Type B pancreatic cell (in vitro differentiated cells): ENCODE results near the gene SNX30. TPM values are rescaled to one million over a fixed set of nuclear protein-coding genes. Genes with fewer than 3 reads are reported as not detected.

Experiments
- DNase-seq: peaks from one replicate; pipeline ENCODE4 v3.0.0; 2021; ENCODE audit warnings: mixed read lengths; ENCODE audit not compliant: unreplicated experiment; ENCODE audit errors: extremely low spot score
- H3K27ac Mint-ChIP-seq: 2 replicates; pipeline ENCODE4 v1.8.0; 2021; ENCODE audit warnings: mild to moderate bottlenecking, mixed read lengths
- H3K27me3 Mint-ChIP-seq: 2 replicates; pipeline ENCODE4 v1.8.0; 2021; ENCODE audit warnings: mixed read lengths
- H3K36me3 Mint-ChIP-seq: 2 replicates; pipeline ENCODE4 v1.8.0; 2021; ENCODE audit warnings: mixed read lengths
- H3K4me1 Mint-ChIP-seq: one replicate; pipeline ENCODE4 v1.8.0; 2021; ENCODE audit warnings: mixed read lengths; ENCODE audit not compliant: unreplicated experiment
- H3K4me3 Mint-ChIP-seq: 2 replicates; pipeline ENCODE4 v1.8.0; 2021; ENCODE audit warnings: mild to moderate bottlenecking, mixed read lengths
- H3K9me3 Mint-ChIP-seq: 2 replicates; pipeline ENCODE4 v1.8.0; 2021; ENCODE audit warnings: mixed read lengths
- CTCF ChIP-seq: fragments of 200-600 bp; sonication (generic); conservative IDR thresholded peaks from 2 replicates; pipeline ENCODE4 v1.5.0; 2021; ENCODE audit warnings: antibody characterized with exemption, mild to moderate bottlenecking
- long read RNA-seq: library from polyadenylated mRNA; unstranded; transcript quantifications from one replicate; pipeline ENCODE4 v2.0.0, GENCODE V29; 2020
- total RNA-seq: library from RNA; stranded (reverse); gene quantifications from 2 replicates; pipeline ENCODE4 v1.2.1, GENCODE V29; 2021; ENCODE audit warnings: low replicate concordance

The SNX30 gene, protein sequence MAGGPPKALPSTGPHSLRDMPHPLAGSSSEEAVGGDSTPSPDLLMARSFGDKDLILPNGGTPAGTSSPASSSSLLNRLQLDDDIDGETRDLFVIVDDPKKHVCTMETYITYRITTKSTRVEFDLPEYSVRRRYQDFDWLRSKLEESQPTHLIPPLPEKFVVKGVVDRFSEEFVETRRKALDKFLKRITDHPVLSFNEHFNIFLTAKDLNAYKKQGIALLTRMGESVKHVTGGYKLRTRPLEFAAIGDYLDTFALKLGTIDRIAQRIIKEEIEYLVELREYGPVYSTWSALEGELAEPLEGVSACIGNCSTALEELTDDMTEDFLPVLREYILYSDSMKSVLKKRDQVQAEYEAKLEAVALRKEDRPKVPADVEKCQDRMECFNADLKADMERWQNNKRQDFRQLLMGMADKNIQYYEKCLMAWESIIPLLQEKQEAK
- total RNA-seq: 7.7 and 10.6 TPM in 2 replicates
- long read RNA-seq, partial matches to known transcripts: 0 of 4 reads
- long read RNA-seq, other reads (novel, unspliced or antisense): 4 of 4 reads

DNA sequence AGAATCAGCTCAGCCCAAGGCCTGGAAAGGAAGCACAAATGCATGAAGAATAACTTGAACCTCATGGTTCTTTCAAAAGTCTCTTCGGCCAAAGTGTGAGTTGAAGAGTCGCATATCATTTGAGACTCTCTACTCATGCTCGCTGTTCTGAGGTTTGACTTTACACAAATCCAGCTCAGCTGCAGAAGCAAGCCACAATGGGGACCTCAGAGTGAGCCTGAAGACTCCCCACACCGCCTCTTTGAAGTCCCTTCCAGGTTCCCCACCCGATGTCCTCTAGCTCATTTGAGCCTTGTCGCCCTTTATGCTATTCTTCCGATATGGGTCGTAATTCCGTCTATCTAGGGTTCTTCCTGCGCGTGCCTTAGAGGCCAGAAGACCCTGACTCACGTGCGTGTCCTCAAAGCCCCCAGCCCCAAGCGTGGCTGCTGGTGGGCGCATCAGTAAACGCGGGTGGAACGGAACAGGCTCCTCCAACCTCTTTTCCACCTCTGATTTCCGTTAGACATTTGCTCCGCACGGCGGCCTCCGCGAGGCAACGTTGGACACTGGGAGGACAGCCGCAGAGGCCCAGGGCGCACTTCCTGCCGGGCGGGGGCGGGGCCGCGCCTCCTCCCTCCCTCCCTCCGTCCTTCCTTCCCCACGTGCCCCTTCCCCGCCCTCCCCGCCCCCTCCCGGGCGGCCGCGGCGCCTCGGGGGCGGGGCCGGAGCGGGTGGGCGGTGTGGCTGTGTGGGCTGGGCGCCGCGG, at the start of gene SNX30:
TSS of gene SNX30 (plus strand) at position 745 of the 748 bp plus-strand sequence. CDS start 242 bp downstream, outside the sequence.
- Mint-ChIP-seq H3K36me3 (no peaks in the 10 kb centered on the region), H3K27me3 (peaks cover 2% of the 10 kb centered on the region), H3K27ac (peak within 1 kb of the TSS; percentile 84), H3K9me3 (no peaks in the 10 kb centered on the region), H3K4me1 (peaks cover 25% of the 10 kb centered on the region), H3K4me3 (peak within 1 kb of the TSS; percentile 98)
- peak; percentile 92 for DNase-seq
- no peak for TF ChIP-seq CTCF

- Mint-ChIP-seq H3K27ac (no peak overlapping the region), H3K27me3 (no peaks in the 10 kb centered on the region), H3K36me3 (peaks cover 8% of the 10 kb centered on the region), H3K4me1 (peaks cover 8% of the 10 kb centered on the region), H3K9me3 (no peaks in the 10 kb centered on the region), H3K4me3 (no peak overlapping the region)
- DNase-seq: no peak
- TF ChIP-seq CTCF: no peak
Measured at GRCh38 chr9:112703304-112703703, 47.3 kb upstream of the SNX30 start.

DNA sequence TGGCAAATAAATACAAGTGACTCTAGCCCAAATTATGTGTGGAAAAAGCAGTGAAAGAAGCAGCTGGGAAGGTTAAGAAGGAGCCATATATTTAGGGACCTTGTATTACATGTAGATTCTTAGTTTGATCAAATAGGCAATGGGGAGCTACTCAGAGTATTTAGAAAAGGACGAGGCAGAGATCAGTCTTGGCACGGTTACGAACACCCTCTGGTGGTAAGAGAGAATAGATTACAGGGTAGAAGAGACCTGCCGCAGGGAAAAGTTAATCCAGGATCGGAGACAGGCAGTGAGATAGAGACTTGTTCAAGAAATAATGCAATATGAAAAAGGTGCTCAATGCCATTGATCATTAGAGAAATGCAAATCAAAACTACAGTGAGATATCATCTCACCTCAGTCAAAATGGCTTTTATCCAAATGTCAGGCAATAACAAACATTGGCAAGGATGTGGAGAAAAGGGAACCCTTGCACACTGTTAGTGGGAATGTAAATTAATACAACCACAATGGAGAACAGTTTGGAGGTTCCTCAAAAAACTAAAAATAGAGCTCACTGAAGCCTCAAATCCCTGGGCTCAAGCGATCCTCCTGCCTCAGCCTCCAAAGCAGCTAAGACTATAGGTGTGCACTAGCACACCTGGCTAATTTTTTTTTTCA, 44.7 kb upstream of the SNX30 start:
- no peak overlapping the region for H3K4me3 Mint-ChIP-seq
- H3K36me3 Mint-ChIP-seq: peaks cover 5% of the 10 kb centered on the region
- no peak for DNase-seq
- peak; percentile 73 for TF ChIP-seq CTCF
- peak overlapping the region; percentile 15 for H3K27ac Mint-ChIP-seq
- no peaks in the 10 kb centered on the region for H3K27me3 Mint-ChIP-seq
- no peaks in the 10 kb centered on the region for H3K9me3 Mint-ChIP-seq
- H3K4me1 Mint-ChIP-seq: peaks cover 8% of the 10 kb centered on the region

GRCh38 chr9:112711050-112711689, 39.4 kb upstream of the SNX30 start:
- Mint-ChIP-seq H3K4me1 (peaks cover 8% of the 10 kb centered on the region), H3K4me3 (no peak overlapping the region), H3K27me3 (no peaks in the 10 kb centered on the region), H3K27ac (no peak overlapping the region), H3K36me3 (peaks cover 16% of the 10 kb centered on the region), H3K9me3 (peaks cover 7% of the 10 kb centered on the region)
- TF ChIP-seq CTCF: peak; percentile 74
- DNase-seq: no peak

DNA sequence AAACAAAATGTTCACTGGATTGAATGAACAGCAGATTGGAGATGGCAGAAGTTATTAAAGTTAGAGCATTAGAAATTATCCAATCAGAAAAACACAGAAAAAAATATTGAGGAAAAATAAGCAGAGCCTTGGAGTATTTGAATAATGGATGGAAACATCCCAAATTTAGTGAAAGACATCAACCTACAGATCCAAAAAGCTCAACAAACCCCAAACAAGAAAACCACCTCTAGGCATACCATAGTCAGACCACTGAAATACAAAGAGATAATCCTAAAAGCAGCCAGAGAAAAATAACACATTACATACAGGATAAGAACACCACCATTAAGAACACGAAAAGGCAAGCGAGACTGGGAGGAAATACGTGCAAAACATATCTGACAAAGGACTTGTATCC, 37.9 kb upstream of the SNX30 start:
- no peak for DNase-seq
- peaks cover 16% of the 10 kb centered on the region for H3K36me3 Mint-ChIP-seq
- H3K27ac Mint-ChIP-seq: no peak overlapping the region
- H3K27me3 Mint-ChIP-seq: no peaks in the 10 kb centered on the region
- H3K4me3 Mint-ChIP-seq: no peak overlapping the region
- peaks cover 15% of the 10 kb centered on the region for H3K4me1 Mint-ChIP-seq
- peaks cover 7% of the 10 kb centered on the region for H3K9me3 Mint-ChIP-seq
- no peak for TF ChIP-seq CTCF
